Measurements from ENCODE around the gene SLC6A17. TPM values are rescaled to one million over a fixed set of nuclear protein-coding genes. Genes with fewer than 3 reads are reported as not detected.

SLC6A17 gene
- total RNA-seq, 1 donor, result under 0.01 TPM

- H3K4me3 ChIP-seq (ENCODE audit: low read depth, low read length), result no peak overlapping the region
- no peak for TF ChIP-seq CTCF (IDR thresholded peaks at IDR 0.05; ENCODE audit: insufficient read depth, low read depth, low read length)
- no peak for DNase-seq (ENCODE audit: low read depth)
Observed at GRCh38 chr1:110160538-110161100, 10.3 kb downstream of the SLC6A17 start.

- no peak for TF ChIP-seq CTCF (IDR thresholded peaks at IDR 0.05; ENCODE audit: insufficient read depth, low read depth, low read length)
- H3K4me3 ChIP-seq (ENCODE audit: low read depth, low read length), result no peak overlapping the region
- no peak for DNase-seq (ENCODE audit: low read depth)
Observed at GRCh38 chr1:110161165-110161564, 10.9 kb downstream of the SLC6A17 start.

GRCh38 chr1:110161849-110162248, 11.6 kb downstream of the SLC6A17 start:
- TF ChIP-seq CTCF (IDR thresholded peaks at IDR 0.05; ENCODE audit: insufficient read depth, low read depth, low read length), result no peak
- no peak overlapping the region for H3K4me3 ChIP-seq (ENCODE audit: low read depth, low read length)
- DNase-seq (ENCODE audit: low read depth), result no peak

DNA sequence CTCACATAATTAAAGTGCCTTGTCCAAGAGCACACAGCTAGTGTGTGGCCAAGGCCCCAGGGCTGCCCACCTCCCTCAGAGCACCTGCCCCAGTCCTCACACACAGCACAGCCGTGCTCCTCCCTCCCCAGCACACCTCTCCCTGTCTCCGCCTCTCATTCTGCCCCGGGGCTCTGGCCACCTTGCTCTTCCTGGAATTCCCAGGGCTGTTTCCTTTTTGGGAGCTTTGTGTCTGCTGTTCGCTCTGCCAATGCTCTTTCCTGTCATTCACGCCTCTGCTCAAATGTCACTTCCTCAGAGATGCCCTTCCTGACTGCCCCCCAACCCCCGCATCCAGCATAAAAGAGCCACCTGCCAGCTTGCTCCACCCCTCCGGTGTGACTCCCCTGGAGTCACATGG, 13.3 kb downstream of the SLC6A17 start:
- no peak for DNase-seq (ENCODE audit: low read depth)
- no peak for TF ChIP-seq CTCF (IDR thresholded peaks at IDR 0.05; ENCODE audit: insufficient read depth, low read depth, low read length)
- no peak overlapping the region for H3K4me3 ChIP-seq (ENCODE audit: low read depth, low read length)

- DNase-seq (ENCODE audit: low read depth), result no peak
- H3K4me3 ChIP-seq (ENCODE audit: low read depth, low read length), result no peak overlapping the region
- no peak for TF ChIP-seq CTCF (IDR thresholded peaks at IDR 0.05; ENCODE audit: insufficient read depth, low read depth, low read length)
Observed at GRCh38 chr1:110164725-110165350, 14.5 kb downstream of the SLC6A17 start.

- TF ChIP-seq CTCF (IDR thresholded peaks at IDR 0.05; ENCODE audit: insufficient read depth, low read depth, low read length), result no peak
- no peak for DNase-seq (ENCODE audit: low read depth)
- H3K4me3 ChIP-seq (ENCODE audit: low read depth, low read length), result no peak overlapping the region
Observed at GRCh38 chr1:110165761-110166231, 15.5 kb downstream of the SLC6A17 start.

Data from fibroblast of villous mesenchyme (primary cell).